HUES6 (cell line): ENCODE data around the gene HSFX3.

Experiments used
- H3K27ac ChIP-seq: 2 replicates; pipeline ENCODE4 v1.7.0; 2013; ENCODE audit warnings: low read depth, mild to moderate bottlenecking, low read length, inconsistent platforms
- H3K27me3 ChIP-seq: 2 replicates; pipeline ENCODE4 v1.6.1; 2013; ENCODE audit warnings: low read length; ENCODE audit not compliant: control insufficient read depth, insufficient read depth
- H3K36me3 ChIP-seq: 2 replicates; pipeline ENCODE4 v1.6.1; 2013; ENCODE audit warnings: low read length; ENCODE audit not compliant: control insufficient read depth, insufficient read depth
- H3K4me1 ChIP-seq: 2 replicates; pipeline ENCODE4 v1.6.1; 2013; ENCODE audit warnings: low read length; ENCODE audit not compliant: control insufficient read depth, insufficient read depth
- H3K4me3 ChIP-seq: 2 replicates; pipeline ENCODE4 v1.5.1; 2013; ENCODE audit warnings: low read depth, low read length
- H3K9ac ChIP-seq: one replicate; pipeline ENCODE4 v1.6.1; 2013; ENCODE audit warnings: mild to moderate bottlenecking, low read length
- H3K9me3 ChIP-seq: 2 replicates; pipeline ENCODE4 v1.6.1; 2013; ENCODE audit warnings: low read depth, low read length; ENCODE audit not compliant: control insufficient read depth, insufficient read depth

HSFX3 gene

DNA sequence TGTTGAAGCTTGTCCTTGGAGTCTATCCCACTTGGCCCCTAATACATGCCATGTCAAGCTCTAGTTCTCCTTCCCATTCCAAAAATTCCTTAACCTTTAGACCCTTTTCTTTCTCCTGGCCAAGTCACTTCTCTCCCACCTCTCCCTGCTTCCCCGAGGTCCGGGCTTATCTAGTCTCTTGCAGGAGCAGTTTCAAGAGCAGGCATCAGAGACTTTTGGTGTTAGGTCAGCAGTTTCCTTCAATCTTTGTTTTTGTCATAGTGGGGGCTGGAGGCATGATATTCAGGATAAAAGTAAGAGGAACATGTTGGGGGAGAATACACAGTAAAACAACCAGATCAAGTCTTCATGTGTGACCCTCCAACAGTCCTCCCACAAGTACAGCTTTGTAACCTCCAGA lies 33.1 kb downstream of the HSFX3 start:
- Histone ChIP-seq H3K27me3 (peaks cover 2% of the 10 kb centered on the region; the same call in 1 of the 2 replicates), H3K4me1 (peaks cover 6% of the 10 kb centered on the region), H3K9ac (no peak overlapping the region), H3K36me3 (no peaks in the 10 kb centered on the region), H3K27ac (no peak overlapping the region), H3K9me3 (no peaks in the 10 kb centered on the region), H3K4me3 (no peak overlapping the region)

DNA sequence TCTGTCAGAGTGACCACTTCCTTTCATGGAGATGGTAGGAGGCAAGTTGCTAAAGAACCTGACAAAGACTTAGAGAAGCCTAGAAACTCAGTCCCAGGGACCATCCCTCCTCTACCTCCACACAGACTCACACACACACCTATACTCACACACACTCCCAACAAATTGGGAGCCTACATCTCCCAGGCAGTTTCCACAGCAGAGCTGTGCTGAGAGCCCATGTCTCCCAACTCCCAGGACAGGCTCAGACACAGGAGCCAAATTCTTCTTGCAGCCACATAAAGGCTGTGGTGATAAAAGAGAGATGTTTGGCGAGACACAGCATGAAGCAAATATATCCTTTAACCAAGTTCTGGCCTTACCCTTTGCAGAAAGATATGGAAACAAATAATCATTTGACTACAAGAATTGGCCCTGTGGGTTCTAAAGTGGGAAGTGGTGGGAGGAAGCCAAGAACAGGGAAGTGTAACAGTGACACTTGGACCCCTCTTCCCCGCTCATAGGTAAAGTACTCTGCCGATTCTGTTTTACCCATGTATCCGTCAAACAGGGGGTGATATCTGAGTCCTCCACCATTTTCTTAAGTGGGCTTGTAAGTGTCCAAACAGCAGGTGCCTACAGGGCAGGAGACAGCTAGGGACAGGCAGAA lies 33.6 kb downstream of the HSFX3 start:
- H3K36me3 ChIP-seq = no peaks in the 10 kb centered on the region
- peaks cover 11% of the 10 kb centered on the region for H3K4me1 ChIP-seq
- H3K27me3 ChIP-seq = no peaks in the 10 kb centered on the region; the same call in 1 of the 2 replicates
- no peaks in the 10 kb centered on the region for H3K9me3 ChIP-seq
- H3K9ac ChIP-seq = no peak overlapping the region
- no peak overlapping the region for H3K4me3 ChIP-seq
- no peak overlapping the region for H3K27ac ChIP-seq

GRCh38 chrX:149513825-149514428 lies 35.8 kb downstream of the HSFX3 start:
- Histone ChIP-seq H3K27ac (no peak overlapping the region), H3K4me1 (peaks cover 32% of the 10 kb centered on the region; the same call in 1 of the 2 replicates), H3K27me3 (peaks cover 7% of the 10 kb centered on the region; the same call in 1 of the 2 replicates), H3K36me3 (no peaks in the 10 kb centered on the region), H3K4me3 (no peak overlapping the region), H3K9me3 (no peaks in the 10 kb centered on the region), H3K9ac (no peak overlapping the region)

DNA sequence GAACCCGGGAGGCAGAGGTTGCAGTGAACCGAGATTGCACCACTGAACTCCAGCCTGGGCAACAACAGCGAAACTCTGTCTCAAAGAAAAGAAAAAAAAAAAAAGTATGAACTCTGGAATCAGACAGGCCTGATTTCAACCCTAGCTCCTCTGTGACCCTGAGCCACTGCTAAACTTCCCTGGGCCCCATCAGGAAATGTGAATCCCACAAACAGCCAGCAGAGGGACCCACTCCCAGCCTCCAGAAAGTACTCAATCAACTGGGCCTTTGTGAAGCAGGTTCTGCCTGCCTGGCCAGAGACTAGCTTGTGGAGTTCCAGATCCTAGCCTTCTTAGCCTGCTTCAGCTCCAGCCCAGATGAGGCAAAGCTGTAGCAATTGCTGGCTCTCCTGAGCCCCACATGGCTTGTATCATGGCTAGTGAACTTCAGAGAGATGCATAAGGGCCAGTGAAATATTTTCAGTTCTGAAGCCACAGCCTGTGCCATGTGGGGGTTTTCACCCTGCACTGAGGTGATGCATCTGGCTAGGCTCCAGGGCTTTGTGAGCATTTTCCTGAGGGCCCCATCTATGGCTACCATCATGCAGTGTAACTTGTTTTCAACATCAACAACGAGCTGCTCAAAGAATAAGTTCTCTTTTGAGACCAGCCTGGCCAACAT lies 37.4 kb downstream of the HSFX3 start:
- Histone ChIP-seq H3K27ac (no peak overlapping the region), H3K4me3 (no peak overlapping the region), H3K9me3 (no peaks in the 10 kb centered on the region), H3K27me3 (peaks cover 17% of the 10 kb centered on the region; the same call in 1 of the 2 replicates), H3K36me3 (no peaks in the 10 kb centered on the region), H3K9ac (no peak overlapping the region), H3K4me1 (peaks cover 32% of the 10 kb centered on the region; the same call in 1 of the 2 replicates)

- Histone ChIP-seq H3K36me3 (no peaks in the 10 kb centered on the region), H3K27me3 (peaks cover 17% of the 10 kb centered on the region; the same call in 1 of the 2 replicates), H3K9ac (no peak overlapping the region), H3K4me1 (peaks cover 34% of the 10 kb centered on the region; the same call in 1 of the 2 replicates), H3K27ac (no peak overlapping the region), H3K4me3 (no peak overlapping the region), H3K9me3 (no peaks in the 10 kb centered on the region)
These were observed 38.6 kb downstream of the HSFX3 start for GRCh38 chrX:149511081-149511480.

- Histone ChIP-seq H3K27me3 (peaks cover 17% of the 10 kb centered on the region; the same call in 1 of the 2 replicates), H3K9ac (no peak overlapping the region), H3K4me1 (peaks cover 41% of the 10 kb centered on the region; the same call in 1 of the 2 replicates), H3K4me3 (no peak overlapping the region), H3K36me3 (no peaks in the 10 kb centered on the region), H3K9me3 (no peaks in the 10 kb centered on the region), H3K27ac (no peak overlapping the region)
These were observed 39.3 kb downstream of the HSFX3 start for GRCh38 chrX:149510386-149510785.

GRCh38 chrX:149508467-149508866 lies 41.3 kb downstream of the HSFX3 start:
- Histone ChIP-seq H3K4me1 (peaks cover 54% of the 10 kb centered on the region), H3K9me3 (no peaks in the 10 kb centered on the region), H3K27me3 (peaks cover 17% of the 10 kb centered on the region; the same call in 1 of the 2 replicates)

DNA sequence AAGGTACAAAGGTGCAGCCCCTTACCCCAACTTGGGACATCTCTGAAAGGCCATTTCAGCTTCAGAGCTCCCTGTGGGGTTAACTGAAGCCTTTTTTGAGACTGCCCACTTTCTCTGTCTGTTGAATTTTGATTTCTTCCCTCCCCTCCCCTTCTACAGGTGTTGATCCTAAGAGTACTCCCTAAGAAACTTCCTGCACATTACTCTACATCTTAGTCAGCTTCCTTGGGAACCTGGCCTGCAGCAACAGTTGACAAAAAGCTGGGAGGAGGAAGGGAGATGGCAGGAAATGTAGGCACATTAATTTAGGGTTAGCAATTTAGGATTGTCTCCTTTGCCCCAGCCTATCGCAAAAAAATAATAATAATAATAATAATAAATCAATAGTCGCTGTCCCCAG lies 43.4 kb downstream of the HSFX3 start:
- peaks cover 11% of the 10 kb centered on the region for H3K36me3 ChIP-seq
- H3K27ac ChIP-seq = no peak overlapping the region
- H3K9me3 ChIP-seq = no peaks in the 10 kb centered on the region
- peaks cover 50% of the 10 kb centered on the region for H3K4me1 ChIP-seq
- H3K9ac ChIP-seq = no peak overlapping the region
- H3K27me3 ChIP-seq = peaks cover 17% of the 10 kb centered on the region; the same call in 1 of the 2 replicates
- no peak overlapping the region for H3K4me3 ChIP-seq

More at GRCh38 chrX:149508467-149508866, 41.3 kb downstream of the HSFX3 start:
- Histone ChIP-seq H3K4me3 (no peak overlapping the region), H3K36me3 (no peaks in the 10 kb centered on the region), H3K9ac (no peak overlapping the region), H3K27ac (no peak overlapping the region)

GRCh38 chrX:149505671-149506070 lies 44.1 kb downstream of the HSFX3 start:
- no peak overlapping the region for H3K9ac ChIP-seq
- peaks cover 43% of the 10 kb centered on the region for H3K4me1 ChIP-seq
- H3K4me3 ChIP-seq = peak overlapping the region; percentile 75
- peaks cover 17% of the 10 kb centered on the region; the same call in 1 of the 2 replicates for H3K27me3 ChIP-seq
- H3K9me3 ChIP-seq = no peaks in the 10 kb centered on the region
- H3K36me3 ChIP-seq = peaks cover 18% of the 10 kb centered on the region
- no peak overlapping the region for H3K27ac ChIP-seq

DNA sequence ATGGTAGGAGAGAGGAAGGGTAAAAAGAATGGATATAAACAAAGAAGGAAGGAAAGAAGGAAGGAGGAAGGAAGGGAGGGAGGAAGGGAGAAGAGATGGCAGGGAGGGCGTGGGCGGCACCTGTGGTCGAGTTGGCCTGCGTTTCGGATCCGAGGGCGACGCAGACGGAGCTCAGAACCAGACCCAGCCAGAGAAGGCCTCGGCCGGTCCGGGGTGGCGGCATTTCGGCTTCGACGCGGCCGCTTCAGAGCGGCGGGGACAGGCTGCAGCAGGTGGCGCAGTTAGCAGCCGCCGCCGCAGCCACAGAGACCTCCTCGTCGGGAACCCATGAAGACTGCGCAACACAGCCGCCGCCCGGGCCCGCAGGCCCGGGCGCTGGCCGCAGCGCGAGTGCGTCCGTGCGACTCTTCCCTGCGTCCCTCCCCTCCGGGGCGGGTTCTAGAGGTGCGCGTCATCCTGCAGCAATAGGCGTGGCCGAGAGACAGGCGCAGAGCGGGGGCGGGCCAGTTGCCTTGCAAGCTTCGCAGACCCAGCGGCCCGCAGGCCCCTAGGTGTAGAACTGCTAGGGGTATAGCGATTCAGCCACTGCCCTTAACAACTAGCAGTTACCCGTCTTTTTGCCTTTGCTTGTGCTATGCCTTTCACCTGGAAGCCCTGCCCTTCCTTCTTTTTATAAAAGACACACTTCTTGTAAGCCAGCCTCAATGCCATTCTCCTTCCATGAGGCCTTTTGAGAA lies 44.6 kb downstream of the HSFX3 start, which contains the start of gene IDS:
TSS of gene IDS (minus strand) at position 392 of the 737 bp plus-strand sequence. CDS start at position 223, 169 bp downstream.
- peak within 1 kb of the TSS; percentile 87 for H3K9ac ChIP-seq
- H3K9me3 ChIP-seq = no peaks in the 10 kb centered on the region
- H3K4me3 ChIP-seq = peak within 1 kb of the TSS; percentile 75
- H3K27me3 ChIP-seq = peaks cover 17% of the 10 kb centered on the region; the same call in 1 of the 2 replicates
- H3K36me3 ChIP-seq = peaks cover 24% of the 10 kb centered on the region
- no peak within 1 kb of the TSS for H3K27ac ChIP-seq
- peaks cover 37% of the 10 kb centered on the region for H3K4me1 ChIP-seq
